ENCODE results near the gene MED27. TPM values are rescaled to one million over a fixed set of nuclear protein-coding genes. Genes with fewer than 3 reads are reported as not detected.

MED27 gene
- total and polyA plus RNA-seq, 8 donors = 0.87 to 21.9 (median 12.7) TPM

DNA sequence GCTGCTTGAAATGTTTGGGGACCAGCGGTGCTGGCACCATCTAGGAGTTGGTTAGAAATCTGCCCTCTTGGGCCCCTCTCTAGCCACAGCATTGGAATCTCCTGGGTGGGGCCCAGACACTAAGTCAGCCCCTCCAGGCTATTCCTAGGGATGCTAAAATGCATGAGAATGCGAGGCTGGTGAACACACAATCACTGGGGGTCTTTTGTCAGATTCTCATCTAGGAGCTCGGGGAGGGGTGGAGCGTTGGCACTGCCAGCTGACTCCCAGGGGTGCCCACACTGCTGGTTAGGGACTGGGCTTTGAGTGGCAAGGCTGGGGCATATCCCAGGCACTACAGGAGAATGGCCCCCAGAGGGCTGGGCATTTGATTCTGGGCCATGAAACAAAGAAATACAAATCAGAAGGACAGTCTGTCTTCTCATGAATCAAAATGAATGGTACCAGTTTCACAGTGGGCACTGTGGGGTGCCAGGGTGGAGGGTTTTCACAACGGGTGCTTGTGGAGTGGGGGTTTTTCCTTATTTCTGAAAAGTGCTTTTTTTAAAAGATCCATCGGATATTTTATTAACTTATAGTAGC is 212.0 kb downstream of the MED27 start:
- no peaks in the 10 kb centered on the region for H3K4me1 ChIP-seq
- H3K4me3 ChIP-seq = no peak overlapping the region
- no peak for TF ChIP-seq EP300 (IDR thresholded peaks at IDR 0.05)
- no peak for TF ChIP-seq POLR2A (IDR thresholded peaks at IDR 0.05)
- no peak for TF ChIP-seq POLR2AphosphoS5 (IDR thresholded peaks at IDR 0.05)
- TF ChIP-seq, protein P1, sequence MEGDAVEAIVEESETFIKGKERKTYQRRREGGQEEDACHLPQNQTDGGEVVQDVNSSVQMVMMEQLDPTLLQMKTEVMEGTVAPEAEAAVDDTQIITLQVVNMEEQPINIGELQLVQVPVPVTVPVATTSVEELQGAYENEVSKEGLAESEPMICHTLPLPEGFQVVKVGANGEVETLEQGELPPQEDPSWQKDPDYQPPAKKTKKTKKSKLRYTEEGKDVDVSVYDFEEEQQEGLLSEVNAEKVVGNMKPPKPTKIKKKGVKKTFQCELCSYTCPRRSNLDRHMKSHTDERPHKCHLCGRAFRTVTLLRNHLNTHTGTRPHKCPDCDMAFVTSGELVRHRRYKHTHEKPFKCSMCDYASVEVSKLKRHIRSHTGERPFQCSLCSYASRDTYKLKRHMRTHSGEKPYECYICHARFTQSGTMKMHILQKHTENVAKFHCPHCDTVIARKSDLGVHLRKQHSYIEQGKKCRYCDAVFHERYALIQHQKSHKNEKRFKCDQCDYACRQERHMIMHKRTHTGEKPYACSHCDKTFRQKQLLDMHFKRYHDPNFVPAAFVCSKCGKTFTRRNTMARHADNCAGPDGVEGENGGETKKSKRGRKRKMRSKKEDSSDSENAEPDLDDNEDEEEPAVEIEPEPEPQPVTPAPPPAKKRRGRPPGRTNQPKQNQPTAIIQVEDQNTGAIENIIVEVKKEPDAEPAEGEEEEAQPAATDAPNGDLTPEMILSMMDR (IDR thresholded peaks at IDR 0.05) = no peak
- no peak for DNase-seq
- no peaks in the 10 kb centered on the region for H3K9me3 ChIP-seq
- intact Hi-C loops (cut with DNase I; ENCODE audit: low total_unique reads) = no loop called here
- WGBS, 5 donors = 89 to 97% (median 96%) methylated on average over 6 of the region's 6 CpGs
- H3K27me3 ChIP-seq = no peaks in the 10 kb centered on the region
- no peak overlapping the region for H3K27ac ChIP-seq
- peaks cover 0 to 24% (median 15%) of the 10 kb centered on the region in 4 donors for H3K36me3 ChIP-seq

GRCh38 chr9:131865446-131866195 is 214.0 kb downstream of the MED27 start:
- Histone ChIP-seq H3K9me3 (no peaks in the 10 kb centered on the region), H3K36me3 (peaks cover 3 to 37% (median 33%) of the 10 kb centered on the region in 4 donors), H3K4me1 (no peaks in the 10 kb centered on the region), H3K4me3 (no peak overlapping the region), H3K27me3 (no peaks in the 10 kb centered on the region), H3K27ac (no peak overlapping the region)
- intact Hi-C loops (cut with DNase I; ENCODE audit: low total_unique reads) = no loop called here
- TF ChIP-seq EP300 (IDR thresholded peaks at IDR 0.05) (no peak), POLR2AphosphoS5 (IDR thresholded peaks at IDR 0.05) (no peak), POLR2A (IDR thresholded peaks at IDR 0.05) (no peak)
- TF ChIP-seq, protein P1 (IDR thresholded peaks at IDR 0.05) = no peak
- DNase-seq = no peak
- WGBS, 5 donors = 88 to 93% (median 92%) methylated on average over 10 of the region's 10 CpGs

DNA sequence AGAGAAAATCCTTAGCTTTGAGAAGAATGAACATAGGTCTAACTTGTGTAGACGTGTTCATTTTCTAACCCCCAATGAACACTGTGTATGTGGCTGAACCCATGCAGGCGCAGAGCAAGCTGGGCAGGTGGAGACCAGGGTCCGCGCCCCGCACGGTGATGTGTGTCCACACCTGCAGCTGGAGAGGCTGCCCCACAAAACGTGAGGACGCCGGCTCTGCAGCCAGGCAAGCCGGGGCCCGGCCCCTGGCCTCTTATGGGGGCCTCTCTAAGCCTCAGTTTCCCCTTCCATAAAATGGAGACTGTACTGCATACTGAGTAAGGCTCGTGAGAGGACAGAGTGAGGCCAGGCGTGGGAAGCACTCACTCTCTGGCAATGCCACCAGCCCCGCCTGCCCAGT is 215.1 kb downstream of the MED27 start:
- Histone ChIP-seq H3K36me3 (peaks cover 7 to 48% (median 42%) of the 10 kb centered on the region in 4 donors), H3K4me3 (no peak overlapping the region), H3K27me3 (no peaks in the 10 kb centered on the region), H3K27ac (no peak overlapping the region), H3K9me3 (no peaks in the 10 kb centered on the region), H3K4me1 (no peaks in the 10 kb centered on the region)
- intact Hi-C loops (cut with DNase I; ENCODE audit: low total_unique reads) = no loop called here
- TF ChIP-seq, protein P1 (IDR thresholded peaks at IDR 0.05) = no peak
- TF ChIP-seq EP300 (IDR thresholded peaks at IDR 0.05) (no peak), POLR2AphosphoS5 (IDR thresholded peaks at IDR 0.05) (no peak), POLR2A (IDR thresholded peaks at IDR 0.05) (no peak)
- 93 to 98% (median 95%) methylated on average over 14 of the region's 14 CpGs for WGBS, 5 donors
- no peak for DNase-seq

GRCh38 chr9:131863306-131863896 is 216.3 kb downstream of the MED27 start:
- H3K9me3 ChIP-seq = no peaks in the 10 kb centered on the region
- H3K27me3 ChIP-seq = no peaks in the 10 kb centered on the region
- H3K4me3 ChIP-seq = no peak overlapping the region
- peaks cover 7 to 47% (median 45%) of the 10 kb centered on the region in 4 donors for H3K36me3 ChIP-seq
- no peak for DNase-seq
- no peak overlapping the region for H3K27ac ChIP-seq
- WGBS, 5 donors = 77 to 87% (median 80%) methylated on average over 12 to 16 of the region's 16 CpGs
- no peaks in the 10 kb centered on the region for H3K4me1 ChIP-seq
- no peak for TF ChIP-seq POLR2AphosphoS5 (IDR thresholded peaks at IDR 0.05)
- no peak for TF ChIP-seq POLR2A (IDR thresholded peaks at IDR 0.05)
- no peak for TF ChIP-seq EP300 (IDR thresholded peaks at IDR 0.05)
- TF ChIP-seq, protein P1 (IDR thresholded peaks at IDR 0.05) = no peak
- intact Hi-C loops (cut with DNase I; ENCODE audit: low total_unique reads) = no loop called here
